ENCODE results near the gene TNFAIP8.

DNA sequence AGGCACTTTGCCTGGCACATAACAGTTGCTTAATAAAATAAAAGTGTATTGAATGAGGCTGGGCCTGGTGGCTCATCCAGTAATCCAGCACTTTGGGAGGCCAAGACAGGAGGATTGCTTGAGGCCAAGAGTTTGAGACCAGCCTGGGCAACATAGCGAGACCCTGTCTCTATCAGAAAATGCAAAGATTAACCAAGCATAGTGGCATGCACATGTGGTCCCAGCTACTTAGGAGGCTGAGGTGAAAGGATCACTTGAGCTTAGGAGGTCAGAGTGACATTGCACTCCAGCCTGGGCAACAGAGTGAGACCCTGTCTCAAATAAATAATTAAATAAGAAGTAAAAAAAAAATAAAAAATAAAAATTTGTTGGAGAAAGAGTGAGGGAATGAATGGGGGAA lies 21.2 kb downstream of the TNFAIP8 start:
- TF ChIP-seq, protein P1, sequence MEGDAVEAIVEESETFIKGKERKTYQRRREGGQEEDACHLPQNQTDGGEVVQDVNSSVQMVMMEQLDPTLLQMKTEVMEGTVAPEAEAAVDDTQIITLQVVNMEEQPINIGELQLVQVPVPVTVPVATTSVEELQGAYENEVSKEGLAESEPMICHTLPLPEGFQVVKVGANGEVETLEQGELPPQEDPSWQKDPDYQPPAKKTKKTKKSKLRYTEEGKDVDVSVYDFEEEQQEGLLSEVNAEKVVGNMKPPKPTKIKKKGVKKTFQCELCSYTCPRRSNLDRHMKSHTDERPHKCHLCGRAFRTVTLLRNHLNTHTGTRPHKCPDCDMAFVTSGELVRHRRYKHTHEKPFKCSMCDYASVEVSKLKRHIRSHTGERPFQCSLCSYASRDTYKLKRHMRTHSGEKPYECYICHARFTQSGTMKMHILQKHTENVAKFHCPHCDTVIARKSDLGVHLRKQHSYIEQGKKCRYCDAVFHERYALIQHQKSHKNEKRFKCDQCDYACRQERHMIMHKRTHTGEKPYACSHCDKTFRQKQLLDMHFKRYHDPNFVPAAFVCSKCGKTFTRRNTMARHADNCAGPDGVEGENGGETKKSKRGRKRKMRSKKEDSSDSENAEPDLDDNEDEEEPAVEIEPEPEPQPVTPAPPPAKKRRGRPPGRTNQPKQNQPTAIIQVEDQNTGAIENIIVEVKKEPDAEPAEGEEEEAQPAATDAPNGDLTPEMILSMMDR (conservative IDR thresholded peaks at IDR 0.05): no peak
- TF ChIP-seq EZH2 (IDR thresholded peaks at IDR 0.05; ENCODE audit: low read depth): no peak
